ENCODE measurements around the gene SFXN1. TPM values are rescaled to one million over a fixed set of nuclear protein-coding genes. Genes with fewer than 3 reads are reported as not detected.

SFXN1 gene
- total RNA-seq, 1 experiment from 2014 or later = 88.3 TPM

DNA sequence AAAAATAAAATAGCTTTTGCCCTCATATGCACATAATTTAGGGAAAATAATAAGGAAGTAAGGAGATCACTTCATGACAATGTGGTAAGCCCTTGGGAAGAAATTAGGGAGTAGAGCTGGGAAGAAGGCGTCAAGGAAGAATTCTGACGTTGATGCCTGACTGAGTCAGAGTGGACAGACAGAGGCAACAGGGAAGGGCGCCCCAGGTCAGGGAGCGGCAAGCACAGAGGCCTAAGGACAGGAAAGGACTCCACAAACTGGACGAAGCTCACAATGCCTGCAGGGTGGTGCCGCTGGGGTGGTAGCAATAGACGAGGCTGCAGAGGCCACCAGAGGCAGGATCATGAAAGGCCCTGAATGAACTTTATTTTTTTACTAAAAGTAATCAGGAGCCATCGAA is 42.0 kb upstream of the SFXN1 start:
- CTCF ChIA-PET = no interaction called here
- Histone ChIP-seq H3K27ac (ENCODE audit: low read length) (no peak overlapping the region), H3K36me3 (ENCODE audit: control insufficient read depth, insufficient read depth, low read length) (no peaks in the 10 kb centered on the region), H3K4me3 (ENCODE audit: low read depth in 2 of 2, low read length in 2 of 2) (no peak overlapping the region), H3K27me3 (ENCODE audit: control insufficient read depth, insufficient read depth, low read length) (no peaks in the 10 kb centered on the region), H3K9me3 (ENCODE audit: control insufficient read depth, insufficient read depth, low read depth, low read length) (no peaks in the 10 kb centered on the region), H3K4me1 (ENCODE audit: control insufficient read depth, insufficient read depth, low read length) (no peaks in the 10 kb centered on the region)
- no peak for ATAC-seq
- TF ChIP-seq, protein P1, sequence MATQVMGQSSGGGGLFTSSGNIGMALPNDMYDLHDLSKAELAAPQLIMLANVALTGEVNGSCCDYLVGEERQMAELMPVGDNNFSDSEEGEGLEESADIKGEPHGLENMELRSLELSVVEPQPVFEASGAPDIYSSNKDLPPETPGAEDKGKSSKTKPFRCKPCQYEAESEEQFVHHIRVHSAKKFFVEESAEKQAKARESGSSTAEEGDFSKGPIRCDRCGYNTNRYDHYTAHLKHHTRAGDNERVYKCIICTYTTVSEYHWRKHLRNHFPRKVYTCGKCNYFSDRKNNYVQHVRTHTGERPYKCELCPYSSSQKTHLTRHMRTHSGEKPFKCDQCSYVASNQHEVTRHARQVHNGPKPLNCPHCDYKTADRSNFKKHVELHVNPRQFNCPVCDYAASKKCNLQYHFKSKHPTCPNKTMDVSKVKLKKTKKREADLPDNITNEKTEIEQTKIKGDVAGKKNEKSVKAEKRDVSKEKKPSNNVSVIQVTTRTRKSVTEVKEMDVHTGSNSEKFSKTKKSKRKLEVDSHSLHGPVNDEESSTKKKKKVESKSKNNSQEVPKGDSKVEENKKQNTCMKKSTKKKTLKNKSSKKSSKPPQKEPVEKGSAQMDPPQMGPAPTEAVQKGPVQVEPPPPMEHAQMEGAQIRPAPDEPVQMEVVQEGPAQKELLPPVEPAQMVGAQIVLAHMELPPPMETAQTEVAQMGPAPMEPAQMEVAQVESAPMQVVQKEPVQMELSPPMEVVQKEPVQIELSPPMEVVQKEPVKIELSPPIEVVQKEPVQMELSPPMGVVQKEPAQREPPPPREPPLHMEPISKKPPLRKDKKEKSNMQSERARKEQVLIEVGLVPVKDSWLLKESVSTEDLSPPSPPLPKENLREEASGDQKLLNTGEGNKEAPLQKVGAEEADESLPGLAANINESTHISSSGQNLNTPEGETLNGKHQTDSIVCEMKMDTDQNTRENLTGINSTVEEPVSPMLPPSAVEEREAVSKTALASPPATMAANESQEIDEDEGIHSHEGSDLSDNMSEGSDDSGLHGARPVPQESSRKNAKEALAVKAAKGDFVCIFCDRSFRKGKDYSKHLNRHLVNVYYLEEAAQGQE (IDR thresholded peaks at IDR 0.05; ENCODE audit: insufficient read depth in 1 of 2, low read depth in 2 of 2, low read length in 1 of 2) = no peak
- TF ChIP-seq, protein P2, sequence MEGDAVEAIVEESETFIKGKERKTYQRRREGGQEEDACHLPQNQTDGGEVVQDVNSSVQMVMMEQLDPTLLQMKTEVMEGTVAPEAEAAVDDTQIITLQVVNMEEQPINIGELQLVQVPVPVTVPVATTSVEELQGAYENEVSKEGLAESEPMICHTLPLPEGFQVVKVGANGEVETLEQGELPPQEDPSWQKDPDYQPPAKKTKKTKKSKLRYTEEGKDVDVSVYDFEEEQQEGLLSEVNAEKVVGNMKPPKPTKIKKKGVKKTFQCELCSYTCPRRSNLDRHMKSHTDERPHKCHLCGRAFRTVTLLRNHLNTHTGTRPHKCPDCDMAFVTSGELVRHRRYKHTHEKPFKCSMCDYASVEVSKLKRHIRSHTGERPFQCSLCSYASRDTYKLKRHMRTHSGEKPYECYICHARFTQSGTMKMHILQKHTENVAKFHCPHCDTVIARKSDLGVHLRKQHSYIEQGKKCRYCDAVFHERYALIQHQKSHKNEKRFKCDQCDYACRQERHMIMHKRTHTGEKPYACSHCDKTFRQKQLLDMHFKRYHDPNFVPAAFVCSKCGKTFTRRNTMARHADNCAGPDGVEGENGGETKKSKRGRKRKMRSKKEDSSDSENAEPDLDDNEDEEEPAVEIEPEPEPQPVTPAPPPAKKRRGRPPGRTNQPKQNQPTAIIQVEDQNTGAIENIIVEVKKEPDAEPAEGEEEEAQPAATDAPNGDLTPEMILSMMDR (IDR thresholded peaks at IDR 0.05) = no peak
- TF ChIP-seq TCF7L2 (IDR thresholded peaks at IDR 0.05; ENCODE audit: low read depth, low read length) (no peak), SIN3A (IDR thresholded peaks at IDR 0.05; ENCODE audit: borderline replicate concordance, insufficient read depth, low read depth, low read length) (no peak), POLR2AphosphoS5 (IDR thresholded peaks at IDR 0.05; ENCODE audit: low read depth, low read length) (no peak)
- POLR2A ChIA-PET = no interaction called here
- no TSS peak for BruUV-seq (replicated peaks)
- intact Hi-C loops (cut with micrococcal nuclease; ENCODE audit: unreplicated experiment) = no loop called here
- in situ Hi-C loops (cut with HindIII; ENCODE audit: low pct_unique_long_range_greater_than_20kb, low sequenced_read_pairs) = no loop called here
- DNase-seq (ENCODE audit: low read depth, low spot score) = no peak

DNA sequence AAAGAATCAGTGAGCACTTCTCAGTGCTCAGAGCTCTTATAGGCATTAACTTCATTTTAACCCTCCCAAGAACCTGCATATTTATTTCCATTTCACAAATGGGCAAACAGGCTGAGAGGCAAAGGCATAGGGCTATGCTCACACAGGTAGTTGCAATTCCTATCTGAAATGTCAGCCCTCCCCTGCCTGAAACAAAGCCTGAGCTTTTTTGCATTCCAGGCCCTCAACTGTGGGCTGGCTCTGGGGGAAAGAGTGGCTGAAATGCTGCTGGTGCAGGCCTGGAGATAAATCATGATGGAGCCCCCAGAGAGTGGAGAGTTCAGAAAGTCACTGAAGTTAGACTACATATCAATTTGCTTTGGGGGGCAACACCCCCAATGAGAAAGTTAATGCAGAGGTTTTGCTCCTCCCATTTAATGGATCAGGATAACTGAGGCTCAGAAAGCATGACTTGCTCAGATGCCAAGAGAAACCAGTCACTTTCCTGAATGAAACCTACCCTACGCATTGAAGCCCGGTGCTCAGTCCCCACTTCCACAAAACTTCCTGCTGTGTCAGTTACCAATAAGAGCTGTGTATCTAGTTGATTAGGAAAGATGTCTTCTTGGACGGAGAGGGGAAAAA is 40.0 kb upstream of the SFXN1 start:
- CTCF ChIA-PET = no interaction called here
- TF ChIP-seq POLR2AphosphoS5 (IDR thresholded peaks at IDR 0.05; ENCODE audit: low read depth, low read length) = no peak
- TF ChIP-seq, protein P2 (IDR thresholded peaks at IDR 0.05) = no peak
- TF ChIP-seq TCF7L2 (IDR thresholded peaks at IDR 0.05; ENCODE audit: low read depth, low read length) = no peak
- TF ChIP-seq, protein P1 (IDR thresholded peaks at IDR 0.05; ENCODE audit: insufficient read depth in 1 of 2, low read depth in 2 of 2, low read length in 1 of 2) = no peak
- no peak for TF ChIP-seq SIN3A (IDR thresholded peaks at IDR 0.05; ENCODE audit: borderline replicate concordance, insufficient read depth, low read depth, low read length)
- Histone ChIP-seq H3K27ac (ENCODE audit: low read length) (no peak overlapping the region), H3K36me3 (ENCODE audit: control insufficient read depth, insufficient read depth, low read length) (no peaks in the 10 kb centered on the region), H3K4me1 (ENCODE audit: control insufficient read depth, insufficient read depth, low read length) (no peaks in the 10 kb centered on the region), H3K9me3 (ENCODE audit: control insufficient read depth, insufficient read depth, low read depth, low read length) (no peaks in the 10 kb centered on the region), H3K4me3 (ENCODE audit: low read depth in 2 of 2, low read length in 2 of 2) (no peak overlapping the region), H3K27me3 (ENCODE audit: control insufficient read depth, insufficient read depth, low read length) (no peaks in the 10 kb centered on the region; the same call in 1 of the 2 replicates)
- BruUV-seq (replicated peaks) = no TSS peak
- DNase-seq (ENCODE audit: low read depth, low spot score) = no peak
- POLR2A ChIA-PET = no interaction called here
- no peak for ATAC-seq
- in situ Hi-C loops (cut with HindIII; ENCODE audit: low pct_unique_long_range_greater_than_20kb, low sequenced_read_pairs) = no loop called here
- intact Hi-C loops (cut with micrococcal nuclease; ENCODE audit: unreplicated experiment) = no loop called here
